Stimulated activated CD8-positive, alpha-beta memory T cell treated with anti-CD3 and anti-CD28 coated beads, Interleukin-15, amount 100 ng/mL, for 4 hours (primary cell): Measurements from ENCODE around the gene NFKBIA.
"Not testable (repeated sequence)": the region's sequence is repeated elsewhere in the genome, so short reads cannot be mapped to it uniquely, and the experiment has no call there.

Experiments
- DNase-seq, 2 donors: peaks; one replicate each; pipeline ENCODE4 v3.0.0-alpha.2; 2020; ENCODE audit warnings: low read depth in 2 of 2

NFKBIA gene

GRCh38 chr14:35390577-35391387 is 13.8 kb downstream of the NFKBIA start:
- no peak for DNase-seq

GRCh38 chr14:35389315-35389667 is 15.3 kb downstream of the NFKBIA start:
- no peak for DNase-seq

- no peak for DNase-seq
Observed at GRCh38 chr14:35388656-35389314, 15.8 kb downstream of the NFKBIA start.

- DNase-seq = no peak
Observed at GRCh38 chr14:35387713-35388579, 16.6 kb downstream of the NFKBIA start.

- no peak for DNase-seq
Observed at GRCh38 chr14:35387219-35387618, 17.3 kb downstream of the NFKBIA start.

- no peak for DNase-seq
Observed at GRCh38 chr14:35386673-35387125, 17.9 kb downstream of the NFKBIA start.

- DNase-seq = no peak
Observed at GRCh38 chr14:35385042-35385839, 19.3 kb downstream of the NFKBIA start.

- DNase-seq = no peak
Observed at GRCh38 chr14:35384455-35385041, 20.0 kb downstream of the NFKBIA start.

GRCh38 chr14:35383569-35384454 is 20.7 kb downstream of the NFKBIA start:
- DNase-seq = no peak

GRCh38 chr14:35380794-35381193 is 23.8 kb downstream of the NFKBIA start:
- DNase-seq = no peak

- not testable (repeated sequence) for DNase-seq
Observed at GRCh38 chr14:35379234-35379933, 25.2 kb downstream of the NFKBIA start.

GRCh38 chr14:35378425-35379233 is 25.9 kb downstream of the NFKBIA start:
- DNase-seq = no peak

- no peak for DNase-seq
Observed at GRCh38 chr14:35375558-35376025, 29.0 kb downstream of the NFKBIA start.

- DNase-seq = no peak
Observed at GRCh38 chr14:35374263-35374712, 30.3 kb downstream of the NFKBIA start.

- not testable (repeated sequence) for DNase-seq
Observed at GRCh38 chr14:35373208-35373607, 31.3 kb downstream of the NFKBIA start.

GRCh38 chr14:35370969-35371368 is 33.6 kb downstream of the NFKBIA start:
- no peak for DNase-seq

- DNase-seq = no peak
Observed at GRCh38 chr14:35369701-35370191, 34.8 kb downstream of the NFKBIA start.
